SW480 (cell line): ENCODE results near the gene SLAMF8.

Source experiments
- DNase-seq: peaks from one replicate; pipeline ENCODE4 v3.0.0-alpha.2; 2016; ENCODE audit warnings: low spot score

The SLAMF8 gene

DNA sequence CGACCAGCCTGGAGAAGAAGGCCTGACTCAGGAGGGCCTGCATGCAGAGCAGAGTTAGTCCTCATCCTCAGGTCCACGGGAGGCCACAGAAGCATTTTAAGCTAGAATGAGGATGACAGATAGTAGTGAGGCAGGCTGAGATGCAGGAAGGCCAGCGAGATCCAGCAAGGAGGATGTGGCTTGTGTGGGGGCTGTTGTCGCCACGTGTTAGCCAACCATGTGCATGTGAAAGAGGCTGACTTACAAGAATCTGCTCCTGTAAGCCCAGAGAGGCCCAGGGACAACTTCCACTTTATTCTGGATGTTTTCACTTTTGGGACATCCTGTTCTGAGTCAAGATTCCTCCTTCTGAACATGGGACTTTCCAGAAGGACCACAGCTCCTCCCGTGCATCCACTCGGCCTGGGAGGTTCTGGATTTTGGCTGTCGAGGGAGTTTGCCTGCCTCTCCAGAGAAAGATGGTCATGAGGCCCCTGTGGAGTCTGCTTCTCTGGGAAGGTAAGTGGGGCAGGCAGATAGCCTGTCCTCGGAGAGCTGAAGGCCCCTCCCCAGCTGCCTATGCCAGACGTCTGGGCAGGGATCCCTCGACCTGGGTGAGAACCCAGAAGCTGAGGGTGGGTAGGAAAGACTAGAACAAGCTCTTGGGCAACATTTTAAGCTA lies at the start of gene SLAMF8:
Gene SLAMF8, plus strand, starts transcription at position 433 of the 661 bp plus-strand sequence. Its CDS starts 26 bp downstream, at position 459.
- DNase-seq = no peak

DNA sequence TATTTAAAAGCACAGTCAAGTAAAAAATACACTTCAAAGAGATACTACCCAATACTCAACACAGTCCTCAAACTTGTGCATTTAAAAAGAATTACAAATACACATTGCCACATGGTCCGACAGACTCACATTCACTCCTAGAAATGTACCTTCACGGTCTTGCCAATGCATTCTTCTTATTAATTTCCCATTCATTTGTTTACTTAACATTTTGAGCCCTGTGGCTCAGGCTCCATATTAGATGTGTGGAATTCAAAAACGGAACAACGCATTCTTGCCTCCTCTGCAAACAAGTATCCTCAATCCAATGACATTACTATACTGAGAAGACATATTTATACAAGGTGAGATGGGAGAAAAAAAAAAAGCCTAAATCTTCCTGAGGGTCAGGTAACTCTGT lies 48.4 kb upstream of the SLAMF8 start:
- no peak for DNase-seq

DNA sequence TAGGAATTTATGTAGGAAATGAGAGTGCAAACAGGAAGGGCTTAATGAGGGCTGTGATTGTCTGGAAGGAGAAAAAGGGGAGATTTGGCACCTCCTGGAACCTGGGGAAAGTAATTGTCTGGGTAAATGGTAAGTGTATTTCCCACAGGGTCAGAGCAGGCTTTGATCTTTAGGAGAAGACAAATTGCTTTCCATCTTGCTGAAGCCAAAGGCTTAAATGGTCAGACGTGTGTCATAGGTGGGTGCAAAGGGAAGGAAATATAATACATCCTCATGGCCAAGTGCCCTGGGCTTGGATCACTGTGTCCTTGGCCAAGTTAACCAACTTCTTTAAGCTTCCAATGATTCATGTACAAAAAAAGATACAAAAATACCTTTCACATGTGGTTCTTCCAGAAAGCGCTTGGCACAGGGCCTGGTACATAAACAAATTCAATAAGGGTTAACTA lies 47.2 kb upstream of the SLAMF8 start:
- DNase-seq = no peak

DNA sequence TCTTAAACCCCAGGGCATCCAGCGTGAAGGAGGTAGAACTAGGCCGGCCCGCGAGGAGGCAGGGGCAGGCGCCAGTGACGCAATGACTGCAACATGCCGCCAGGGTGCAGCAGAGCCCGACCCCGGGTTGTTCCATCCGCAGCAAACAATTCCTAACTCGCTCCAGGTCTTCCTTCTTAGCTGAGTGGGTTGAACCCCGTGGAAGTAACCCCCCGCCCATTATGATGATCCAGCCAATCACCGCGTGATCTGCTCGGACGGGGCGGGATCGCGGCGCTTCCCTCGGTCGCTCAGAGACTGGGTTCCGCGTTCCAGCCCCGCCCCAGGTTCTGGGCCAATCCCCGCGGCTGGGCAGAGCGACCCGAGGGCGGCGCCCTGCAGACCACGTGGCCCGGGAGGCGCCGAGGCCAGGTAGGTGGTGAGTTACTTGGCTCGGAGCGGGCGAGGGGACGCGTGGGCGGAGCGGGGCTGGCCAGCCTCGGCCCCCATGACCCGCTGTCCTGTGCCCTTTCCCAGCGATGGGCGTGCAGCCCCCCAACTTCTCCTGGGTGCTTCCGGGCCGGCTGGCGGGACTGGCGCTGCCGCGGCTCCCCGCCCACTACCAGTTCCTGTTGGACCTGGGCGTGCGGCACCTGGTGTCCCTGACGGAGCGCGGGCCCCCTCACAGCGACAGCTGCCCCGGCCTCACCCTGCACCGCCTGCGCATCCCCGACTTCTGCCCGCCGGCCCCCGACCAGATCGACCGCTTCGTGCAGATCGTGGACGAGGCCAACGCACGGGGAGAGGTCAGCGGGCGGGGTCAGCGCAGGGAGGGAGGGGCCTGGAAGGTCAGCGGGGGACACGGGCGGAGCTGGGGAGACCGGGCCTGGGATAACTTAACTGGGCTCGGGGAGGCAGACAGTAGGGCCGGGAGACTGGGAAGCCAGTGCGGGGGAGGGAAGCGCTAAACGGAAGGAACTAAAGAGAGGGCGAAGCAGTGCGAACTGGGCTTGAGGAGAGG lies 45.8 kb upstream of the SLAMF8 start, which contains the start of gene DUSP23:
Gene DUSP23, plus strand, starts transcription at position 380 of the 1,000 bp plus-strand sequence. Its CDS starts 139 bp downstream, at position 519.
- peak; percentile 98 for DNase-seq

DNA sequence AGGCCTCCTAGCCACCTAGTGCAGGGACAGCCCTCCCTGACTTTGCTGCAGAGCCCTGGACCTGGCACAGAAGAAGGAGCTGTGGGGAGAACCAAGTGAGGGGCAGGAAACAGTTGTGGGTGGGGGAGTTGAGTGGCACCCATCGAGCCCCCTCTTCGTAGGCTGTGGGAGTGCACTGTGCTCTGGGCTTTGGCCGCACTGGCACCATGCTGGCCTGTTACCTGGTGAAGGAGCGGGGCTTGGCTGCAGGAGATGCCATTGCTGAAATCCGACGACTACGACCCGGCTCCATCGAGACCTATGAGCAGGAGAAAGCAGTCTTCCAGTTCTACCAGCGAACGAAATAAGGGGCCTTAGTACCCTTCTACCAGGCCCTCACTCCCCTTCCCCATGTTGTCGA lies 44.7 kb upstream of the SLAMF8 start:
- no peak for DNase-seq

DNA sequence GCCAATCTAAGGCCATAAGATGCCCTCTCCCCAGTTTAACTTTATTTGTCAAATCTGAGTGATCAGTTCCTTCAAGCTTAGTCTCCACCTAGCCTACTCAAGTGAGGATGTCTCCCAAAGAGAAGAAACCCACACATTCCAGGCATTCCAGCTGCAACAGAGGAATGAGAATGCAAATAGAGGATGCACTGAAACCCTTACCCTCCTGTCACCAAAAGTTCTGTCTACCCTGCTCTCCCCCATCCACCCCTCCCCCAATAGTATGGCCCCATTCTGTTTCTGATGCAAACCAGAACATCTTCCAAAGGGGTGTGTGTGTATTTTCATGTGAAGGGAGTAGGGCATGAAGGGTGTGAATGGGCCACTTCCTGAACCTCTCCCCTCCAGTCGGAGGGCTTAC lies 42.9 kb upstream of the SLAMF8 start:
- DNase-seq = no peak

DNA sequence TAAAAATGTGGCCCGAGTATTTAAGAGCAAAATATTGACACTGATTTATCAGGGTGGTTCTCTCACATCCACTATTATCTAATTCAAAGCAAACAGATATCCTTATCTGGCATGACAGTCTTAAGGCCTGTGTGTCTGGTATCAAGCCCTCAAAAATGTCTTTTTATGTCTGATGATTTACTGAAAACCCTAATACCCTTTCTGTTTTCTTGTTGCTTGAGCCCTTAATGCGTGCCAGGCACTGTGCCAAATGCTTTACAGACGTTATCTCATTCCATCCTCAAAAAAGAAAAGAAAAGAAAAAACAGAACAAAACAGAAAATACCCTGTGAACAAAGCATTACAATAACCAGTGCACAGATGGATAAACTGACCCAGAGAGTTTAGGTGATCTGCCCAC lies 40.2 kb upstream of the SLAMF8 start:
- no peak for DNase-seq

DNA sequence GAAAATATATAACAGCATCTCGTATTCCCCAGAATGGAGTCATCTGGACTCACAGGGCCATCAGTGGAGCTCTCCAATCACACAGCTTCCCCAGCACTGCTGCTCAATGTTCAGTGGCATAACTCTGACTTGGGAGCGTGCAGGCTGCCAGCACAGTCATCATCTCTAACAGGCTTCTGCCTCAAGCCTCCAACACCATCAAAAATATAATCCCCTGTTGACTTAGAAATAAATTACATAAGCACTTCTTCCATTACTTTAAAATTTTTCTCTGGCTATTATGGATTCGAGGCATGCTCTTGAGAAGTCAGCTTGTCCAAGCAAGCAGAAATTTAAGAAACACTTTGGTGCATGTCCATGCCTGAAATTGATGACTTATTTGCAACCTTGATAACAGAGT lies 39.7 kb upstream of the SLAMF8 start:
- no peak for DNase-seq

DNA sequence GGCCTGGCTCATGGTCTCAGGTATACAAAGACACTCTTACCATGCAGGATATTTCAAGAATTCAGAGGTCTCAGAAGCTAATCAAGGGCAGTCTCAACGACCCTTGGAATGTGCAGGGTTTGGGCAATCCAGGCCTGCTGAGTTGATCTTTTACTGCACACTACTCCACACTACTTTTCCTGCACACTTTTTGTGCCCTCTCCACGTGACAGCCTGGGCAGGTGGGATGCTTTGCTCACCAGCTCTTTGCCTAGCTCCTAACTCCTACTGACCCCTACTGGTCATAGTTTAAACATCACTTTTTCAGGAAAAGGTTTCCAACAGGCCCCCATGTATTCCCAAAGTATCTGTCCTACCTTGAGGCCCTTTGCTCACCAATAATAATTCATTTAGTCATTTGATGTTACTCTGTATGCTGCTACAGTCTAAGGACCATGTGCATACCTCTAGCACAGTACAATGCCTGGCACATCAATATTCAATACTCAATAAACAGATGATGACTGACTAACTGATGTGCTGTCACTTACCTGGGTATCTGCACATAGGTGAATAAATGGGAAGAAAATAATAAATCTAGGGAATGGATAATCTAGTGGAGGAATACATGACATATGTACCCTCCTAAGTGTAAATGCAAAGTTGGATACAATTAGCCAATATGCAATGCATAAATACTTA lies 36.3 kb upstream of the SLAMF8 start:
- DNase-seq = peak; percentile 27

DNA sequence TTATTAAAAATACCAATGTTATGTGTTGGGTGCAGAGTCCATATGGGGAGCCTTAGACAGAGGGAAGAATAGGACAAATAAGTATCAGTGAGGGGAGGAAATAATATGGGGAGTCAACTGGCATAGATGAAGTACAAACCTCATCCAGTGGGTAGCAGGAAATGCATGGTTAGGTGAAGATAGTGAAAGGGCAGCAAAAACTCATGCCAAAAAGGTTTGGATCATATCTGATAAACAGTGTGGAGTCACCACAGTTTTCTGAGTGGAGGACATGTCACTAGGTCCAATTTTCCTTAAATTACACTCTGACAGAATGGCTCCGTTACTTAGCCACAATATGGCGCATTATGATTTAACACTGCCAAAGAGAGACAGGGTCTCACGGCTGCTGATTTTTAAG lies 35.6 kb upstream of the SLAMF8 start:
- no peak for DNase-seq

DNA sequence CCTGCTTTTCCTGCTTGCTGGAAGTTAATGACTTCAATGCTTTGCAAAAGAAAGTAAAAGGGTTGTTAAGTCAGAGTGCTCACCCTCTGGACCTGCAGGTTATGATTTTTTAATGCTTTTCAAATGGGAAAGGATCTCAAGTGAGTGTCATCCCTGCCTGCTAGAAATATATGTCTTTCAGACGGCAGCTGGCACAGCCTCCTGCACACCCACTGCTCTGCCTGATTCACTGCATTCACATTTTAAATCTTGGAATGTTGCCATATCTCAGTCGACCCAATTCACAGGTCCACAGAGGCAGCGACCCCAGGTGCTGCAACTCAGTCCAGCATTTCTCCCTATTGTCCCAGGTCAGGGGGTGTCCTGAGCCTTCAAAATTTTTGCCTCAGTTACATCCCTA lies 35.2 kb upstream of the SLAMF8 start:
- DNase-seq = no peak

DNA sequence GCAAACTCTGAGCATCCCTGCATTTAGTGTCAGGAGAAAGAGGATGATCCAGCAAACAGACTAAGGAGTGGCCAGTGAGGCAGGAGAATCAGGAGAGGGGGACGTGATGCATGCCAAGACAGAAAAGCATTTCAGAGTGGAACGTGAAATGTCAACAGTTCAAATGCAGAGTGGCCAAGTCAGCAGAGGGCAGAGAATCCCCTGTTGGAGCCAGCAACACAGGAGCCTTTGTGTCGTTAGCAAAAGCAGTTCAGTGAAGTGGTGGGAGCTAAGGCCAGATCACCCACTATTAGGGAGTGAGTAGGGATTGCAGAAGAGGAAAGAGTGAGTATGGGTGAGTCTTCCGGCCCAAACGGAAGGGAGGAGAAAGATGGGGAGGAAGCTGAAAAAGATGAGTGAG lies 31.1 kb upstream of the SLAMF8 start:
- no peak for DNase-seq

DNA sequence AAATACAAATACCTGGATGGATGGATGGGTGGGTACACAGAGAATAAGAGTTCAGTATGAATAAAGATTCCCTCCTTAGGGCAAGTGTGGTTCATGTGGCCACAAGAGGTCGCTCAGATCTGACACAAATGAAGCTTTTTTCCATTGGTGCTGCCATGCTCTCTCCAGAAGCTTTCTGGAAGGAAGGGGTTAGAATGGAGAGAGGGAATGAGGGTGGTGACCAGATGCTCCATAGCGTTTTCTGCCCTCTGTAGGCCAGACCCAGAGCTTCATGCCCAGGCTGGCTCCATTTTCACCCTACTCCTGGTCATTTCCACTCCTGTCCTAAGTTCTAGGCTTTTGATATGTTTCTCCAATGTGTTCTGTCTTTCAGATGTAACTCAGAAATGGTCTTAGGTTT lies 27.8 kb upstream of the SLAMF8 start:
- DNase-seq = peak; percentile 89

DNA sequence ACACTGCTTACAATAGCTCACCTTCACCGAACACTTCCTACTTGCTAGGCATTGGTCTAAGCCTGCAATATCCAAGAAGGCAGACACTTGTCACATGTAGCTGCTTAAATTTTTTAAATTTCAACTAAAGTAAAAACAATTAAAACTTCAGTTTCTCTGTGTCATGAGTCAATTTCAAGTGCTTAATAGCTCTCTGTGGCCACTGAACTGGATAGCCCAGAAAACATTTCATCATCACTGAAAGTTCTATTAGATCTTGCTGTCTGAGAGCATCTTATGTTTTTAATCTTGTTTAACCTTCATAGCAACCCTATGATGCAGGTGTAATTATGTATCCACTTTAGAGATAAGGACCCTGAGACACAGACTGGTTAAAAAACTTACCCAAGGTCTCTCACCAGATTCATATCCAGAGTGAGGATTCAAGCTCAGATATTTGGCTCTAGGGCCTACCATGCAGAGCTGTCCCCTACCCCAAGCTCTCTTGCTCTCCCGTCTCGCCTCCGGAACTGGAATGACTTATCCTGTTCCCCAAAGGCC lies 27.2 kb upstream of the SLAMF8 start:
- DNase-seq = no peak

DNA sequence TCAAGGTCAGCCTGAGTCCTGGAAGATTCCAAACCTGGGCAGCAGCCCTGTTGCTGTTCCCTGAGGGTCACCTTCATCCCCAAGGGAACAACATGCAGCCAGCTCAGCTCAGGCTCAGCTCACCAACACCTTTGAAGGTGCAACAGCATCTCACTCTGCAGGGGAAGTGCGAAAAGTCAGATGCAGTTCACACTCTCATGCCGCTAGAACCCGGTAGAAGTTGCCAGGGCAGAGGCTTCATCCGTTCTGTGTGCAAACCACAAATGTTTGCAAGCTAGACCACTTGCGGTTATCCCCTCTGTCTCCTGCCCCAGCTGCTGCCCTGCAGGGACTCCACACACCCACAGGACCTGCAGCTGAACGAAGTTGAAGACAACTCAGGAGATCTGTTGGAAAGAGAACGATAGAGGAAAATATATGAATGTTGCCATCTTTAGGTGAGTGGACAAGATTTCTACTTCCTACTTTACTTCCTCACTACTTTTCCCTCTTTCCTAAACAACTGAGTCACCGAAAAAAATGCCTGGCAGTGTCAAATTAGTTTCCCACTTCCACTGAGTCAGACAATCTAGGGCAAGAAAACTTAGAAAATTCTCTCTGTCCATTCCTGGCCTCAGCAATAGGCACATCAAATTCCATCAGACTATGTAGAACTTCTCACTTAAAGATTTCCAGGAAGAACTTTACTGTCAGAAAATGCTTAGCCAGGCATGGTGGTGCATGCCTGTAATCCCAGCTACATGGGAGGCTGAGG lies 26.3 kb upstream of the SLAMF8 start:
- no peak for DNase-seq

DNA sequence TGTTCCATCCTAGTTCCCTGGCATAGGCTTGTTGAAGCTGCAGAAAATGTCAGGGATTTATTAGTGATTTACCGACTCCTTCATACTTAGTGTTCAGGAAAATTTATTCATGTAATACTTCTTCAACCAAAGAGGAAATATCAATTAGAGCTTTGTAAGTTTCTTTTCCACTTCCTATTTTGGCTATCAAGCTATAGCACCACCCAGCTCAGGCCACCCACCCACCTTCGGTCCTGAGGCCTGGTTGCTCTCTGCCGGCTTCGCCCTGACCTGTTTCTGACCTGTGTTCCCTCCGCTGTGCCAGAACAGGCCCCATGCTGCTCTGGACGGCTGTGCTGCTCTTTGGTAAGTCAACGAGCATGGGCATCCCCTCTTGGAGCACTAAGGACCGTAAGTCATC lies 24.6 kb upstream of the SLAMF8 start, which contains the start of gene FCRL6:
Gene FCRL6, plus strand, starts transcription at position 250 of the 400 bp plus-strand sequence. Its CDS starts 65 bp downstream, at position 315.
- no peak for DNase-seq

DNA sequence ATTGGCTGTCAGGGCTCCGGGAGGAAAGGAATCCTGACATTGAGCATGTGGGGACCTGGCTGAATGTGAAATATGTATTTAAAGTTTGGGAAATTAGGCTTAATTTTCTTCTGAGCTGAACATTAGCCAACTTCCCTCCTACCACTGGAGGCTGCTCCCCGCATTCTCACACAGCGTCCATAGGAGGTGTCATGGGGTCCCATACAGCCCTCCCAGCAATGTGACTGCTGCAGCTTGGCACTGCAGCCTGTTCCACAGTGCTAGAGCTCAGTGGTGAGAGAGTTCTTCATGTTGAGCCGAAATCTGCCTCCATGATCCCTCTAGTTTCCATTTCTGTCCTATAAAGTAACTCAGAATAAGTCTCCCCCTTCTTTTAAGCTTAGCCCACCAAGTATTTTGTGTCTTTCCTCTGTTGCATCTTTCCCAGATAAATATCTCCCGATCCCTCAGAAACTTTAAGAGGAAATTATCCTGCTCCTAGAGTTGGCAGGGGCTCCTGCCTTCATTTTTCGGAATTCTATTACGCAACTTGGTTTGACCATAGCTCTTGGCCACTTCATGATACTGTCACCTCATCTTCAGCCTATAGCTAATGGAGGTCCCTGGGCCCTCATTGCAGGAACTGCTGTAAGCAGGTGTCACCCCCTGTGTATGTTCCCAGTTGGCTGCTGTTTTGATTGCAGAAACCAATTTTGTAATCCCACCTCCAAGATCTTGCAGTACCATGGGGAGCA lies 22.6 kb upstream of the SLAMF8 start:
- no peak for DNase-seq

DNA sequence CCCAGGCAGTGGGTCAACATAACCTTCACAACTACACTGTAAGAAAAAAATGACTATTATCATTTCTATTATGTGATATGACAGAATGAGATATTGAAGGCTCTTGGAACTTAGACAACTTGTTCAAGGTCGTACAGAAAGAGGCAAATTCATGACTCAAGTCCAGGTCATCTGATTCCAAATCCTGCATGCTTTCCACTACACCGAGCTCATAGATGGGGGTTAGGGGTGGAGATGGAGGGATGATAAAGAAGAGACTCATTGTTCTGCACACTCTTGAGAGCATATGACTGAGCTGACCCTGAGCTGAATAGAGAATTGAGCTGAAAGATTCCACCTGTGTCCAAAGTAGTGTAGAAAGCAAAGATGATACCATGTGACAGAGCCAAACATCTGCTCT lies 21.7 kb upstream of the SLAMF8 start:
- no peak for DNase-seq

DNA sequence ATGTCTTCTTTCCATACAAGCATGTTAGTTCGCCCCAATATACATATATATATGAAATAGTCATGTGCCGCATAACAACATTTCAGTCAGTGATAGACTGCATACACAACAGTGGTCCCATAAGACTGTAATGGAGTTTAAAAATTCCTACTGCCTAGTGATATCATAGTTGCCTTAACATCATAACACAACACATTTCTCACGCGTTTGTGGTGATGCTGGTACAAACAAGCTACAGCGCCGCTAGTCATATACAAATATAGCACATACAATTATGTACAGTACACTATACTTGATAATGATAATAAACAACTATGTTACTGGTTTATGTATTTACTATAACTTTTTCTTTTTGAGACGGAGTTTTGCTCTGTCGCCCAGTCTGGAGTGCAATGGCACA lies 10.7 kb upstream of the SLAMF8 start:
- no peak for DNase-seq

DNA sequence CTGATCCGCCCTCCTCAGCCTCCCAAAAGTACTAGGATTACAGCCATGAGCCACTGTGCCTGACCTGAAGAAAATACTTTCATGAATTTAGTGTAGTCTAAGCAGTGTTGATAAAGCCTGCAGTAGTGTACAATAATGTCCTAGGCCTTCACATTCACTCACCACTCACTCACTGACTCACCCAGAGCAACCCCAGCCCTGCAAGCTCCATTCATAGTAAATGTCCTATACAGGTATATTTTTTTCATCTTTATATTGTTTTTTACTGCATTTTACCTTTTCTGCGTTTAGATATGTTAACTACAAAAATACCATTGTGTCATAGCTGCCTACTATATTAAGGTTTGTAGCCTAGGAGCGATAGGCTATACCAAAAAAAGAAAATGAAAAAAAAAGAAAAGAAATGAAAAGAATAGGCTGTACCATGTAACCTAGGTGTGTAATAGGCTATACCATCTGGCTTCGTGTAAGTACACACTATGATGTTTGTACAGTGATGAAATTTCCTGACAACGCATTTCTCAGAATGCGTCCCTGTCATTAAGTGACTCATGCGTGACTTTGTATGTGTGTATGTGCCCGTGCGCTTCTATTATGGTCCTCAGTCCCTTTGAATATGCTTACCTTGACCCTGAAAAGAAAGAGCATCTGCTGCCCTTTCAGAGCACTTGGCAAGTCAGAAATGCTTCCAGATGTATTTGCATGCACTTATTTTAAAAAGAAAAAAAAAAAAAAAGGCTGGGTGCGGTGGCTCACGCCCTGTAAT lies 9.2 kb upstream of the SLAMF8 start:
- DNase-seq = peak; percentile 80
